HepG2 (cell line): ENCODE results near the gene CHKB. TPM values are rescaled to one million over a fixed set of nuclear protein-coding genes. Genes with fewer than 3 reads are reported as not detected.
A peak's percentile ranks its signal among the peaks of the same experiment; 100 is the strongest.

Experiments
- ATF3 ChIP-seq: sonication (generic); formaldehyde crosslinking; IDR thresholded peaks from 2 replicates; pipeline ENCODE4 v1.4.0; 2020; ENCODE audit warnings: missing genetic modification reagents
- IRF2 ChIP-seq: IDR thresholded peaks from 2 replicates; pipeline ENCODE4 v1.6.1; 2018; ENCODE audit warnings: missing genetic modification reagents, missing compliant biosample characterization
- MAZ ChIP-seq, 2 experiments: sonication (generic) in 1 of 2; formaldehyde crosslinking in 1 of 2; IDR thresholded peaks; 2 replicates each; pipeline versions ENCODE4 v1.5.0 to v1.6.1; 2012 to 2020; ENCODE audit warnings: low read depth in 2 of 2, mild to moderate bottlenecking in 2 of 2, borderline replicate concordance in 1 of 2, improper control_type of control experiment in 1 of 2, low read length in 1 of 2, missing genetic modification reagents in 1 of 2, moderate library complexity in 1 of 2
- MNT ChIP-seq: fragments of 450-650 bp; IDR thresholded peaks from 2 replicates; pipeline ENCODE4 v1.6.1; 2016
- NFKBIZ ChIP-seq: IDR thresholded peaks from 2 replicates; pipeline ENCODE4 v1.6.1; 2018; ENCODE audit warnings: missing genetic modification reagents, missing compliant biosample characterization
- POGK ChIP-seq: sonication (generic); formaldehyde crosslinking; conservative IDR thresholded peaks from 2 replicates; pipeline ENCODE4 v1.8.0; 2022; ENCODE audit warnings: mild to moderate bottlenecking, moderate library complexity, missing genetic modification reagents
- TAF15 ChIP-seq: fragments of 200-400 bp; formaldehyde crosslinking; IDR thresholded peaks from one replicate; pipeline ENCODE4 v1.6.1; 2018; ENCODE audit warnings: mild to moderate bottlenecking, low read depth, low read length; ENCODE audit not compliant: poor library complexity, severe bottlenecking
- THAP9 ChIP-seq: sonication (generic); formaldehyde crosslinking; IDR thresholded peaks from 2 replicates; pipeline ENCODE4; 2020; ENCODE audit warnings: missing genetic modification reagents, mild to moderate bottlenecking, borderline replicate concordance
- TIGD3 ChIP-seq: sonication (generic); formaldehyde crosslinking; IDR thresholded peaks from 2 replicates; pipeline ENCODE4 v1.5.1; 2020; ENCODE audit warnings: mild to moderate bottlenecking, missing genetic modification reagents, borderline replicate concordance
- UBTF ChIP-seq: sonication (generic); formaldehyde crosslinking; IDR thresholded peaks from 2 replicates; pipeline ENCODE4 v1.4.0; 2020; ENCODE audit warnings: mild to moderate bottlenecking, missing genetic modification reagents
- ZEB1 ChIP-seq: IDR thresholded peaks from 2 replicates; pipeline ENCODE4 v1.6.1; 2012; ENCODE audit warnings: mild to moderate bottlenecking, low read depth, inconsistent platforms; ENCODE audit not compliant: insufficient replicate concordance
- ZMYM3 ChIP-seq: sonication (generic); formaldehyde crosslinking; IDR thresholded peaks from 2 replicates; pipeline ENCODE4 v1.5.1; 2020; ENCODE audit warnings: mild to moderate bottlenecking, missing genetic modification reagents
- ZNF292 ChIP-seq: sonication (generic); formaldehyde crosslinking; IDR thresholded peaks from 2 replicates; pipeline ENCODE4 v1.8.1; 2022; ENCODE audit warnings: mild to moderate bottlenecking, low read depth, missing genetic modification reagents, borderline replicate concordance
- ZNF441 ChIP-seq: sonication (generic); formaldehyde crosslinking; IDR thresholded peaks from 2 replicates; pipeline ENCODE4 v1.7.0; 2021; ENCODE audit warnings: missing genetic modification reagents, borderline replicate concordance
- ZNF572 ChIP-seq: sonication (generic); formaldehyde crosslinking; IDR thresholded peaks from 2 replicates; pipeline ENCODE4 v1.5.1; 2020; ENCODE audit warnings: mild to moderate bottlenecking, missing genetic modification reagents
- ZNF674 ChIP-seq: sonication (generic); formaldehyde crosslinking; IDR thresholded peaks from 2 replicates; pipeline ENCODE4 v1.5.0; 2020; ENCODE audit warnings: low read depth, mild to moderate bottlenecking, missing genetic modification reagents
- ZNF703 ChIP-seq: sonication (generic); formaldehyde crosslinking; IDR thresholded peaks from 2 replicates; pipeline ENCODE4 v1.5.1; 2020; ENCODE audit warnings: missing genetic modification reagents, mild to moderate bottlenecking, moderate library complexity, borderline replicate concordance
- polyA plus RNA-seq, 8 experiments: library from polyadenylated mRNA; depleted of rRNA in 3 of 8; stranded (reverse) in 7 of 8; unstranded in 1 of 8; fragments of >200 nt; fragmentation: Illumina TruSeq in 4 of 8; extraction: Trizol in 4 of 8; gene quantifications; 2 replicates each; pipeline versions ENCODE4 v1.2.1 to v1.2.3, GENCODE V29; 2011 to 2016; ENCODE audit warnings: low read depth in 4 of 8, missing spikeins in 1 of 8, mixed read lengths in 1 of 8; ENCODE audit not compliant: insufficient read depth in 1 of 8
- total RNA-seq, 5 experiments: library from RNA; depleted of rRNA; stranded (reverse); fragments of >200 nt; fragmentation: Illumina TruSeq; extraction: Trizol; gene quantifications; 2 replicates each; pipeline ENCODE4 v1.2.3, GENCODE V29; 2016; ENCODE audit warnings: low read depth in 1 of 5

Gene CHKB
- total and polyA plus RNA-seq, 2 of the 13 experiments (the other 11 are each of a cell fraction or from before 2014, with no cell fraction given), result 24.5 to 42.7 TPM

- TF ChIP-seq MNT, result no peak
- TF ChIP-seq ZEB1, result no peak
- 0 out of 2 replicates have a peak, but pooled peaks have one; percentile 40 for TF ChIP-seq THAP9 (CRISPR knock-in tag)
- no peak; the same call in 1 of the 2 replicates for TF ChIP-seq TIGD3 (CRISPR knock-in tag)
- TF ChIP-seq TAF15, result no peak
- no peak for TF ChIP-seq ZNF572 (CRISPR knock-in tag)
- no peak for TF ChIP-seq ATF3 (CRISPR knock-in tag)
- no peak for TF ChIP-seq POGK (CRISPR knock-in tag)
- TF ChIP-seq NFKBIZ (CRISPR knock-in tag), result no peak
- TF ChIP-seq ZNF674 (CRISPR knock-in tag), result no peak; the same call in 1 of the 2 replicates
- no peak for TF ChIP-seq ZMYM3 (CRISPR knock-in tag)
- TF ChIP-seq UBTF (CRISPR knock-in tag), result peak; percentile 84
- peak; percentile 25; the same call in 1 of the 2 replicates for TF ChIP-seq ZNF292 (CRISPR knock-in tag)
- no peak for TF ChIP-seq ZNF703 (CRISPR knock-in tag)
- no peak for TF ChIP-seq IRF2
- no peak for TF ChIP-seq ZNF441 (CRISPR knock-in tag)
- no peak for TF ChIP-seq MAZ (IDR thresholded peaks at IDR 0.05; ENCODE audit: borderline replicate concordance, low read depth, low read length)
- peak; percentile 49; the same call in 1 of the 2 replicates for TF ChIP-seq MAZ (CRISPR knock-in tag; IDR thresholded peaks at IDR 0.05; ENCODE audit: low read depth)
Observed at GRCh38 chr22:50613291-50613981, 30.8 kb upstream of the CHKB start (continued).
